Lower leg skin (tissue), 3 donors: Measurements from ENCODE around the gene KCNJ10.

Source experiments
- CTCF ChIP-seq, 3 donors: fragments of 450-650 bp; IDR thresholded peaks; one replicate each; pipeline ENCODE4 v1.5.1; 2016; ENCODE audit warnings: antibody characterized with exemption in 3 of 3, mild to moderate bottlenecking in 3 of 3, moderate library complexity in 2 of 3
- POLR2A ChIP-seq, 2 donors: fragments of 450-650 bp; IDR thresholded peaks; one replicate each; pipeline ENCODE4 v1.6.1; 2016 to 2017; ENCODE audit warnings: antibody characterized with exemption in 2 of 2, mild to moderate bottlenecking in 1 of 2, moderate library complexity in 1 of 2

GRCh38 chr1:160011781-160012180 is 58.2 kb downstream of the KCNJ10 start:
- TF ChIP-seq CTCF (IDR thresholded peaks at IDR 0.05) (no peak), POLR2A (IDR thresholded peaks at IDR 0.05) (no peak)
